Kidney epithelial cell (primary cell): Measurements from ENCODE around the gene CRYL1. TPM values are rescaled to one million over a fixed set of nuclear protein-coding genes. Genes with fewer than 3 reads are reported as not detected.

Experiments used
- DNase-seq: peaks from one replicate; pipeline ENCODE4 v3.0.0-alpha.2; 2010; ENCODE audit warnings: low read depth
- H3K27me3 ChIP-seq: 2 replicates; pipeline ENCODE4 v1.6.0; 2011; ENCODE audit warnings: low read length; ENCODE audit not compliant: control insufficient read depth, insufficient read depth
- H3K36me3 ChIP-seq: 2 replicates; pipeline ENCODE4 v1.5.1; 2011; ENCODE audit warnings: low read length; ENCODE audit not compliant: control insufficient read depth, insufficient read depth
- H3K4me3 ChIP-seq: 2 replicates; pipeline ENCODE4 v1.5.1; 2011; ENCODE audit warnings: low read depth, mild to moderate bottlenecking, control low read depth, low read length
- total RNA-seq: library from RNA; depleted of rRNA; stranded (reverse); fragments of >200 nt; gene quantifications from 2 replicates; pipeline ENCODE4 v1.2.3, GENCODE V29; 2015
- TF ChIP-seq, protein P1 (sequence below): IDR thresholded peaks from 2 replicates; pipeline ENCODE4 v1.5.1; 2011; ENCODE audit warnings: mild to moderate bottlenecking, moderate library complexity, low read length, control low read depth, inconsistent platforms; ENCODE audit not compliant: insufficient read depth, poor library complexity, severe bottlenecking

The CRYL1 gene
- total RNA-seq, 1 donor from 2014 or later: 36.4 TPM

- no peak for DNase-seq
- no peaks in the 10 kb centered on the region for H3K27me3 ChIP-seq
- TF ChIP-seq, protein P1, sequence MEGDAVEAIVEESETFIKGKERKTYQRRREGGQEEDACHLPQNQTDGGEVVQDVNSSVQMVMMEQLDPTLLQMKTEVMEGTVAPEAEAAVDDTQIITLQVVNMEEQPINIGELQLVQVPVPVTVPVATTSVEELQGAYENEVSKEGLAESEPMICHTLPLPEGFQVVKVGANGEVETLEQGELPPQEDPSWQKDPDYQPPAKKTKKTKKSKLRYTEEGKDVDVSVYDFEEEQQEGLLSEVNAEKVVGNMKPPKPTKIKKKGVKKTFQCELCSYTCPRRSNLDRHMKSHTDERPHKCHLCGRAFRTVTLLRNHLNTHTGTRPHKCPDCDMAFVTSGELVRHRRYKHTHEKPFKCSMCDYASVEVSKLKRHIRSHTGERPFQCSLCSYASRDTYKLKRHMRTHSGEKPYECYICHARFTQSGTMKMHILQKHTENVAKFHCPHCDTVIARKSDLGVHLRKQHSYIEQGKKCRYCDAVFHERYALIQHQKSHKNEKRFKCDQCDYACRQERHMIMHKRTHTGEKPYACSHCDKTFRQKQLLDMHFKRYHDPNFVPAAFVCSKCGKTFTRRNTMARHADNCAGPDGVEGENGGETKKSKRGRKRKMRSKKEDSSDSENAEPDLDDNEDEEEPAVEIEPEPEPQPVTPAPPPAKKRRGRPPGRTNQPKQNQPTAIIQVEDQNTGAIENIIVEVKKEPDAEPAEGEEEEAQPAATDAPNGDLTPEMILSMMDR: no peak
- H3K36me3 ChIP-seq: no peaks in the 10 kb centered on the region
- peak overlapping the region; percentile 92 for H3K4me3 ChIP-seq
These were observed 42.3 kb upstream of the CRYL1 start for GRCh38 chr13:20567881-20568528.

DNA sequence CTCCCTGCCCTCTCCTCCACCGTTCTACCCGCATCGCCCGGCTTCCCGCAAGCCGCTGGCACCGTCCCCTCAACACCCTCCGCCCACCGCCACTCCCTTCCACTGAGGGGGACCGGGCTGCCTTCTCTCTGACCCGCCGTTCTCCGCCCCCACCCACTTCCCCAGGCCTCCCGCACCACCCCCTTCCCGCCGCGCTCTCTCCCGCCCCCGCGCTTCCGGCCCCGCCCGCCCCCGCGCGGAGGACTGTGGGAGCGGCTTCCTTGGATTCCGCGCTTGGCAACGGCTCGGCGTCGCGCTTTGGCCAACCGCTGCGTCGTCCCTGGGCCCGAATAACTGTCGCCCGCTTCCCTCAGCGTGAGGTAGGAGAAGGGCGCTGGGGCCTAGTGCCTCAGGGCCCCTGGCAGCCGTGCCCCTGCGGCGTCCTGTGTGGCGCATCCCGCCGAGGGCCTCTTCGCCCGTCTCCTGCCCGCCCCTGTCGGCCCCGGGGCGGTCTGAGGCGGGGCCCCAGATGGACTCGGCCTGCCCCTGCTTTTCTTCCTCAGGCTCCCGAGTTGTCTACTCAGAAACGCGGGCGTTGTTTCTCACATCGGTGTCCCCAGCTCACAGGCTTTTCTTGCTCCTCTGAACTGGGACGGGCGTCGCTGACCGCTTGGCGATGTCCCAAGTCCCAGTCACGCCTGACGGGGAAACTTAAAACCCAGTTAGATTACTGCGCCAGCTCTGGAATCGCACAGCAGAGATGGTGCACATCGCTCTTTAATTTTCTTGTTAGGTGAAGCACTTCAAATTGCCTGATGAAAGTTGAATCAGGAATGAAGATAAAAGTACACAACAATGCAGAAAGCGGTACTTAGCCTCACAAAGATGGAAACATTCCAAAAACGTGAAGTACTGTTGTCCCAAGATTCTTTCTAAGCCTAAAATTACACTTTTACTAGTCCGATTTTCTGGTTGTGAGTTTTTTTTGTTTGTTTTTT lies 41.5 kb upstream of the CRYL1 start, which contains the start of gene IFT88:
IFT88 (plus strand) TSS at position 260 of the 977 bp plus-strand sequence. CDS start 7,229 bp downstream, outside the sequence.
- DNase-seq: peak; percentile 38
- Histone ChIP-seq H3K27me3 (no peaks in the 10 kb centered on the region), H3K4me3 (peak within 1 kb of the TSS; percentile 92), H3K36me3 (no peaks in the 10 kb centered on the region)
- TF ChIP-seq, protein P1: no peak

- Histone ChIP-seq H3K4me3 (peak overlapping the region; percentile 92), H3K27me3 (no peaks in the 10 kb centered on the region)
- TF ChIP-seq, protein P1: no peak
These were observed 40.8 kb upstream of the CRYL1 start for GRCh38 chr13:20566468-20566897.

DNA sequence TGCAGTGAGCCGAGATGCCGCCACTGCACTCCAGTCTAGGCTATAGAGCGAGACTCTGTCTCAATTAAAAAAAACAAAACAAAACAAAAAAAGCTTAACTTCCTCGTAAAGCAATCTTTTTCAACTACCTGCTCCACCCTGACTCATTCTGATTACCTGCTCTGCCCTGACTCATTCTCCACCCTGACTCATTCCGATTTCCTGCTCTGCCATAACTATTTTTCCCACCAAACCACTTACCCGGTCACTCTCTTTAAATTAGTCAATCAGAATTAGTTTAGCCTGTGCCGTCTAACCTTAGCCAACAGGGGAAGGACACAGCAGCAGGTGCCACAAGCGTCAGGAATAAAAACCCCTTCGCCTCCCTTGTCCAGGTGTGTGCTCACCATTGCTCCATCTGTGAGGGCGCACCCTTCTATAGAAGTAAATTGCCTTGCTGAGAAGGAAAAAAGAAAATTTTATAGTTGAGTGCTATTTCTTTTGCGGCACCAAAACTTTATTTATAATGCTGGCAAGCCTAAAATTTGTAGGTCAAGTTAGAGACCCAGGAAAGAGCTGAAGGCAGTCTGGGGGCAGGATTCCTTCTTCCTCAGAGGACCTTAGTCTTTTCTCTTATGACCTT lies 39.6 kb upstream of the CRYL1 start:
- no peak for DNase-seq

More at GRCh38 chr13:20566468-20566897, 40.8 kb upstream of the CRYL1 start:
- H3K36me3 ChIP-seq: no peaks in the 10 kb centered on the region
- DNase-seq: peak; percentile 43

DNA sequence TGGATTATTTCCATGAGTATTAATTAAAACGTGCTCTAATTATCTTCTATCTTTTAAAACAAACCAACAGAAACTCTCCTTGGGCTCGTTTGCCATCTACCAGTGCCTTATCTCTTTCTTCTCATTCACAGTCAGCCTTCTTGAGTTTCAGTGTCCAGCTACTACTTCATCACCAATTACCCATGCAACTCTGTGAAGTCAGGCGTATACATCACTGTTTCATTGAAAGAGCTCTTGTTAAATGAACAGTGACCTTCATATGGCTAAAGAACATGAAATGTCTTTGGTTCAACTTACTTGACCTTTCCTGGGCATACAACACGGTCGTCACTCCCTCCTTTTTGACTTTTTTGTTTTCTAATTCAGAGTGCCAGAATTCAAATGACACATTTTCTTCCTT lies 36.1 kb upstream of the CRYL1 start:
- TF ChIP-seq, protein P1: no peak
- DNase-seq: no peak
- Histone ChIP-seq H3K4me3 (no peak overlapping the region), H3K36me3 (no peaks in the 10 kb centered on the region), H3K27me3 (no peaks in the 10 kb centered on the region)

More for the DNA sequence above, 39.6 kb upstream of the CRYL1 start:
- TF ChIP-seq, protein P1: no peak
- Histone ChIP-seq H3K36me3 (no peaks in the 10 kb centered on the region), H3K27me3 (no peaks in the 10 kb centered on the region), H3K4me3 (no peak overlapping the region)
